Peyer's patch (tissue), 4 donors: ENCODE measurements around the gene CD300LG.

ENCODE experiments used
- CTCF ChIP-seq, 6 experiments: fragments of 450-650 bp in 4 of 6; fragments of 200-600 bp in 2 of 6; sonication (generic) in 1 of 6; IDR thresholded peaks; one replicate each; pipeline ENCODE4 v1.5.1; 2017 to 2019; ENCODE audit warnings: antibody characterized with exemption in 6 of 6, mild to moderate bottlenecking in 3 of 6, moderate library complexity in 1 of 6
- POLR2A ChIP-seq, 2 donors: fragments of 450-650 bp; IDR thresholded peaks; one replicate each; pipeline ENCODE4 v1.5.1; 2017; ENCODE audit warnings: antibody characterized with exemption in 2 of 2, mild to moderate bottlenecking in 2 of 2, moderate library complexity in 2 of 2

GRCh38 chr17:43805117-43805516 is 41.9 kb upstream of the CD300LG start:
- no peak for TF ChIP-seq CTCF (IDR thresholded peaks at IDR 0.05)
- no peak for TF ChIP-seq POLR2A (IDR thresholded peaks at IDR 0.05)
